HAP-1 (cell line): ENCODE results near the gene CEP162.
"Not testable (repeated sequence)": the region's sequence is repeated elsewhere in the genome, so short reads cannot be mapped to it uniquely, and the experiment has no call there.

ENCODE experiments used
- DNase-seq, 2 experiments: peaks; one replicate each; pipeline ENCODE4 v3.0.0-alpha.2; 2016 to 2020; ENCODE audit warnings: low spot score in 2 of 2
- H3K27me3 ChIP-seq: fragments of 250-450 bp; sonication (Bioruptor Pico); 2 replicates; pipeline ENCODE4 v1.5.1; 2020; ENCODE audit warnings: low read depth, mild to moderate bottlenecking, moderate library complexity
- H3K36me3 ChIP-seq: fragments of 250-450 bp; sonication (Bioruptor Pico); replicated peaks from 2 replicates; pipeline ENCODE4 v1.5.1; 2020; ENCODE audit warnings: mild to moderate bottlenecking
- H3K4me1 ChIP-seq: fragments of 250-450 bp; sonication (Bioruptor Pico); 2 replicates; pipeline ENCODE4 v1.5.1; 2020; ENCODE audit warnings: mild to moderate bottlenecking
- H3K4me3 ChIP-seq: fragments of 250-450 bp; sonication (Bioruptor Pico); 2 replicates; pipeline ENCODE4 v1.5.1; 2020; ENCODE audit warnings: mild to moderate bottlenecking, moderate library complexity
- H3K9me3 ChIP-seq: fragments of 250-450 bp; sonication (Bioruptor Pico); 2 replicates; pipeline ENCODE4 v1.5.1; 2020; ENCODE audit warnings: mild to moderate bottlenecking, moderate library complexity
- in situ Hi-C: fragments of 300-500 bp; cut with MboI; formaldehyde crosslinking; loops from 3 replicates; pipeline ENCODE4 v1.14.3; 2020; ENCODE audit warnings: low sequenced_read_pairs, inconsistent platforms, mixed read lengths

CEP162 gene

DNA sequence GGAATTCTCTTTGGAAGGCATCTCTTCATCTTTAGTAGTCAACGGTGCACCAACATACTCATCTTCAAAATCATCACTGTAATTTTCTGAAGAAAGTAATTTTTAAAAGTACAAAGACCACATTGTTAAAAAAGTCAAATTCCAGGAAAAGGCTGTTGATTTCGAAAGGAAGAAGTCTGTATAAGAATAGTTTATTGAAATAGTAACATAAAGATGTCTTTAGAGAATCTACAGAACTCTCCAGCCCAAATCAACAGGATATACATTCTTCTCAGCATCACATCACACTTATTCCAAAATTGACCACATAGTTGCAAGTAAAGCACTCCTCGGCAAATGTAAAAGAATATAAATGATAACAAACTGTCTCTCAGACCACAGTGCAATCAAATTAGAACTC lies 23.4 kb downstream of the CEP162 start:
- no peak for DNase-seq
- in situ Hi-C loops, result no loop called here

GRCh38 chr6:84199987-84200386 lies 27.5 kb downstream of the CEP162 start:
- DNase-seq, in situ Hi-C loops, H3K4me3 ChIP-seq, H3K27me3 ChIP-seq, H3K36me3 ChIP-seq, H3K4me1 ChIP-seq, H3K9me3 ChIP-seq: not testable (repeated sequence)

More for the DNA sequence above, 23.4 kb downstream of the CEP162 start:
- Histone ChIP-seq H3K36me3 (peaks cover 7% of the 10 kb centered on the region; the same call in 1 of the 2 replicates), H3K9me3 (no peaks in the 10 kb centered on the region), H3K4me3 (no peak overlapping the region), H3K4me1 (no peaks in the 10 kb centered on the region), H3K27me3 (no peaks in the 10 kb centered on the region)

DNA sequence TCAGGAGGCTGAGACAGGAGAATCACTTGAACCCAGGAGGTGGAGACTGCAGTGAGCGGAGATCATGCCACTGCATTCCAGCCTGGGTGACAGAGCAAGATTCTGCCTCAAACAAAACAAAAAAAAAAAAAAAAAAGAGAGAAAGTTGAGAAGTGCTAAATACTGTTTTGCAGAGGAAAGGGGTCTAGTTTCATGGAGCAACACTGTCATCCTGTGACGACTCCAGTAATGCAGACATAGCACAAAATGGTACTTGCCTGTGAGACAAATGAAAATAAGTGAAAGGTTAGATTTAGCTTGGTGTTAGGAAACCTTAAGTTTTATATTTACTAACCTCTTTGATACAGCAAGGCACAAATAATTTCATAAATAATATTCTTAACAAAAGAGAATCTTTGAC lies 29.7 kb downstream of the CEP162 start:
- no peak overlapping the region for H3K4me3 ChIP-seq
- H3K36me3 ChIP-seq, result peaks cover 5% of the 10 kb centered on the region; the same call in 1 of the 2 replicates
- H3K9me3 ChIP-seq, result no peaks in the 10 kb centered on the region
- peaks cover 3% of the 10 kb centered on the region for H3K4me1 ChIP-seq
- H3K27me3 ChIP-seq, result no peaks in the 10 kb centered on the region
- no peak for DNase-seq
- in situ Hi-C loops, result no loop called here

DNA sequence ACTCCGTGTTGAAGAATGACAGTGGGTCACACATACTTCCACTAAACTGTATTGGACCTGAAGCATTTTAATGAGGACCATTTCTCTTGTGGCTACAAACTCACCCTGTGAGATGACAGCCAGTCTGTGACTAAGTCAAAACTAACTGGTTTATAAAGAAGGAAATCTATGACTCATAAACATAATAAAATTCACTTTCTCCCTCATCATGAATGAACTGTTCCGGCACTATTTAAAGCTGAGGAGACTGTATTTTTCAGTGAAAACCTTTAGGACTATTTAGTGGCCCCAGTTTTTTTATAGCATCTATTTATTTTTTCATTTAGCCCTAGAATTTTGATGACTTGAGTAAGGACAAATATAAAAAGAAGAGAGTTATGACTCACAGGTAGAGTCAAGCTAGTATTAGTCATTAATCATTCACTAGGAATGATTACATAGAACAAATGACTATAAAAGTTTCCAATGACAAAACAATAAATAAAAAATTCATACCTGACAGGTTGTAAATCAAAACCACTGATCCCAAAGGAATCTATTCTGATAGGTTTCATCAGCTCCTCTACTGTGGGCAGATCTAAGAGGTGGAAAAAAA lies 34.2 kb downstream of the CEP162 start:
- H3K36me3 ChIP-seq, result peaks cover 4% of the 10 kb centered on the region
- no peak overlapping the region for H3K4me3 ChIP-seq
- no peaks in the 10 kb centered on the region for H3K27me3 ChIP-seq
- no peaks in the 10 kb centered on the region for H3K4me1 ChIP-seq
- H3K9me3 ChIP-seq, result no peaks in the 10 kb centered on the region
- in situ Hi-C loops, result no loop called here
- DNase-seq, result no peak

- no peaks in the 10 kb centered on the region for H3K9me3 ChIP-seq
- H3K4me3 ChIP-seq, result no peak overlapping the region
- DNase-seq, result no peak
- in situ Hi-C loops, result no loop called here
- no peaks in the 10 kb centered on the region for H3K4me1 ChIP-seq
- peaks cover 4% of the 10 kb centered on the region for H3K36me3 ChIP-seq
- H3K27me3 ChIP-seq, result no peaks in the 10 kb centered on the region
These were observed 35.6 kb downstream of the CEP162 start for GRCh38 chr6:84191802-84192201.

GRCh38 chr6:84189356-84189755 lies 38.1 kb downstream of the CEP162 start:
- H3K4me1 ChIP-seq, H3K4me3 ChIP-seq, H3K36me3 ChIP-seq, H3K9me3 ChIP-seq, H3K27me3 ChIP-seq, in situ Hi-C loops, DNase-seq: not testable (repeated sequence)

GRCh38 chr6:84183430-84183829 lies 44.0 kb downstream of the CEP162 start:
- Histone ChIP-seq H3K36me3 (no peaks in the 10 kb centered on the region), H3K27me3 (no peaks in the 10 kb centered on the region), H3K4me1 (no peaks in the 10 kb centered on the region), H3K4me3 (no peak overlapping the region), H3K9me3 (no peaks in the 10 kb centered on the region; the same call in 1 of the 2 replicates)
- no peak for DNase-seq
- in situ Hi-C loops, result no loop called here

- Histone ChIP-seq H3K27me3 (no peaks in the 10 kb centered on the region), H3K9me3 (no peaks in the 10 kb centered on the region; the same call in 1 of the 2 replicates), H3K4me3 (no peak overlapping the region), H3K36me3 (no peaks in the 10 kb centered on the region), H3K4me1 (no peaks in the 10 kb centered on the region; the same call in 1 of the 2 replicates)
- no peak for DNase-seq
- in situ Hi-C loops, result no loop called here
These were observed 45.4 kb downstream of the CEP162 start for GRCh38 chr6:84182001-84182400.

GRCh38 chr6:84177241-84177640 lies 50.2 kb downstream of the CEP162 start:
- peak; percentile 32 to 58 for DNase-seq
- Histone ChIP-seq H3K36me3 (no peaks in the 10 kb centered on the region), H3K4me1 (no peaks in the 10 kb centered on the region; the same call in 1 of the 2 replicates), H3K9me3 (no peaks in the 10 kb centered on the region; the same call in 1 of the 2 replicates), H3K4me3 (no peak overlapping the region), H3K27me3 (no peaks in the 10 kb centered on the region)
- in situ Hi-C loops, result no loop called here

GRCh38 chr6:84172574-84172973 lies 54.9 kb downstream of the CEP162 start:
- Histone ChIP-seq H3K9me3 (no peaks in the 10 kb centered on the region), H3K36me3 (no peaks in the 10 kb centered on the region), H3K4me1 (no peaks in the 10 kb centered on the region; the same call in 1 of the 2 replicates), H3K27me3 (no peaks in the 10 kb centered on the region), H3K4me3 (no peak overlapping the region)
- no peak for DNase-seq
- in situ Hi-C loops, result no loop called here

GRCh38 chr6:84172080-84172479 lies 55.4 kb downstream of the CEP162 start:
- Histone ChIP-seq H3K36me3 (no peaks in the 10 kb centered on the region), H3K4me3 (no peak overlapping the region), H3K9me3 (no peaks in the 10 kb centered on the region), H3K27me3 (no peaks in the 10 kb centered on the region), H3K4me1 (no peaks in the 10 kb centered on the region; the same call in 1 of the 2 replicates)
- no peak for DNase-seq
- in situ Hi-C loops, result no loop called here

- Histone ChIP-seq H3K27me3 (no peaks in the 10 kb centered on the region), H3K9me3 (no peaks in the 10 kb centered on the region), H3K4me3 (no peak overlapping the region), H3K36me3 (no peaks in the 10 kb centered on the region), H3K4me1 (no peaks in the 10 kb centered on the region)
- in situ Hi-C loops, result no loop called here
- no peak for DNase-seq
These were observed 60.0 kb downstream of the CEP162 start for GRCh38 chr6:84167457-84167856.

- in situ Hi-C loops, result no loop called here
- Histone ChIP-seq H3K27me3 (no peaks in the 10 kb centered on the region), H3K9me3 (no peaks in the 10 kb centered on the region), H3K4me1 (no peaks in the 10 kb centered on the region), H3K36me3 (no peaks in the 10 kb centered on the region), H3K4me3 (no peak overlapping the region)
- no peak for DNase-seq
These were observed 61.0 kb downstream of the CEP162 start for GRCh38 chr6:84166395-84166794.

GRCh38 chr6:84164328-84164727 lies 63.1 kb downstream of the CEP162 start:
- in situ Hi-C loops, H3K4me1 ChIP-seq, H3K36me3 ChIP-seq, DNase-seq, H3K4me3 ChIP-seq, H3K9me3 ChIP-seq, H3K27me3 ChIP-seq: not testable (repeated sequence)

GRCh38 chr6:84161190-84161589 lies 66.3 kb downstream of the CEP162 start:
- in situ Hi-C loops, result no loop called here
- no peak for DNase-seq
- H3K9me3 ChIP-seq, result no peaks in the 10 kb centered on the region
- no peak overlapping the region for H3K4me3 ChIP-seq
- H3K27me3 ChIP-seq, result no peaks in the 10 kb centered on the region
- no peaks in the 10 kb centered on the region for H3K36me3 ChIP-seq
- H3K4me1 ChIP-seq, result no peaks in the 10 kb centered on the region
